AG04449 (cell line): ENCODE data around the gene NFE2L3.

Experiments used
- CTCF ChIA-PET: fragments of 350-600 bp; formaldehyde crosslinking; extraction: SDS; loops from one replicate; lab custom pipeline; 2021; ENCODE audit warnings: antibody characterized with exemption; lab: Yijun Ruan, JAX
- POLR2A ChIA-PET: fragments of 400-600, 350-600 bp; formaldehyde crosslinking; extraction: SDS; loops from one replicate; lab custom pipeline; 2020; ENCODE audit warnings: antibody characterized with exemption, inconsistent platforms; lab: Yijun Ruan, JAX
- DNase-seq: peaks from one replicate; pipeline ENCODE4 v3.0.0-alpha.2; 2010; ENCODE audit warnings: low read depth, low spot score
- H3K4me3 ChIP-seq: 2 replicates; pipeline ENCODE4 v1.5.1; 2011; ENCODE audit warnings: low read depth, mild to moderate bottlenecking, control low read depth, low read length
- CTCF ChIP-seq: IDR thresholded peaks from one replicate; pipeline ENCODE4 v1.5.1; 2011; ENCODE audit warnings: mild to moderate bottlenecking, moderate library complexity, low read length, control low read depth, inconsistent platforms; ENCODE audit not compliant: insufficient read depth; ENCODE audit errors: missing control alignments

The NFE2L3 gene

GRCh38 chr7:26179422-26179821, 27.4 kb downstream of the NFE2L3 start:
- DNase-seq = no peak
- ChIA-PET POLR2A (interaction anchor here (1.0 to 1.7 kb wide), 3 partner anchors 9 to 22 kb away, joined by 3 to 9 read pairs (median 3); partner anchors contain the start of gene CBX3), CTCF (interaction anchor here (1.6 kb wide), 1 partner anchor 89 kb away, joined by 9 read pairs; no protein-coding TSS in a partner anchor)
- TF ChIP-seq CTCF = no peak
- H3K4me3 ChIP-seq = no peak overlapping the region

GRCh38 chr7:26179826-26180497, 28.0 kb downstream of the NFE2L3 start:
- ChIA-PET CTCF (interaction anchor here (1.4 to 2.1 kb wide), 3 partner anchors 12 to 89 kb away, joined by 3 to 9 read pairs (median 6); no protein-coding TSS in a partner anchor), POLR2A (interaction anchor here (1.0 to 1.7 kb wide), 4 partner anchors 8 to 22 kb away, joined by 3 to 9 read pairs (median 3); partner anchors contain the start of gene CBX3)
- DNase-seq = no peak
- TF ChIP-seq CTCF = no peak
- no peak overlapping the region for H3K4me3 ChIP-seq

GRCh38 chr7:26180792-26181198, 28.8 kb downstream of the NFE2L3 start:
- H3K4me3 ChIP-seq = no peak overlapping the region
- no peak for DNase-seq
- TF ChIP-seq CTCF = no peak
- ChIA-PET POLR2A (interaction anchor here (1.3 to 1.4 kb wide), 2 partner anchors 9 to 14 kb away, joined by 3 to 5 read pairs; no protein-coding TSS in a partner anchor), CTCF (interaction anchor here (1.1 to 2.1 kb wide), 4 partner anchors 9 to 90 kb away, joined by 3 to 9 read pairs (median 4); no protein-coding TSS in a partner anchor)

- CTCF ChIA-PET = interaction anchor here (1.1 to 2.1 kb wide), 3 partner anchors 10 to 91 kb away, joined by 3 to 9 read pairs (median 6); no protein-coding TSS in a partner anchor
- no peak for DNase-seq
- no peak for TF ChIP-seq CTCF
- H3K4me3 ChIP-seq = no peak overlapping the region
- POLR2A ChIA-PET = interaction anchor here (1.1 to 1.4 kb wide), 3 partner anchors 10 to 91 kb away, joined by 3 to 5 read pairs (median 3); no protein-coding TSS in a partner anchor
Observed at GRCh38 chr7:26181474-26182227, 29.7 kb downstream of the NFE2L3 start.

GRCh38 chr7:26182283-26182682, 30.3 kb downstream of the NFE2L3 start:
- no peak for TF ChIP-seq CTCF
- H3K4me3 ChIP-seq = no peak overlapping the region
- DNase-seq = no peak
- POLR2A ChIA-PET = interaction anchor here (1.1 to 1.7 kb wide), 3 partner anchors 10 to 91 kb away, joined by 3 to 5 read pairs (median 4); partner anchors contain the start of gene HNRNPA2B1
- CTCF ChIA-PET = interaction anchor here (2.0 to 4.0 kb wide), 3 partner anchors 15 to 92 kb away, joined by 6 to 18 read pairs (median 9); no protein-coding TSS in a partner anchor
